Osteoblast (primary cell): Measurements from ENCODE around the gene APCDD1. TPM values are rescaled to one million over a fixed set of nuclear protein-coding genes. Genes with fewer than 3 reads are reported as not detected.

Source experiments
- DNase-seq: peaks from one replicate; pipeline ENCODE4 v3.0.0; 2011; ENCODE audit warnings: low spot score, mixed read lengths; ENCODE audit not compliant: insufficient read length; ENCODE audit errors: missing footprints
- H2AFZ ChIP-seq: 2 replicates; pipeline ENCODE4 v1.6.0; 2011; ENCODE audit warnings: mild to moderate bottlenecking, low read length
- H3K27ac ChIP-seq: 2 replicates; pipeline ENCODE4 v1.5.1; 2011; ENCODE audit warnings: mild to moderate bottlenecking, low read depth, low read length, moderate library complexity
- H3K27me3 ChIP-seq: 2 replicates; pipeline ENCODE4 v1.6.0; 2012; ENCODE audit warnings: mild to moderate bottlenecking, control low read depth, inconsistent platforms, low read length, moderate library complexity; ENCODE audit not compliant: insufficient read depth
- H3K36me3 ChIP-seq: 2 replicates; pipeline ENCODE4 v1.5.1; 2011; ENCODE audit warnings: mild to moderate bottlenecking, low read length, control low read depth, moderate library complexity; ENCODE audit not compliant: insufficient read depth
- H3K4me1 ChIP-seq: 2 replicates; pipeline ENCODE4 v1.5.1; 2011; ENCODE audit warnings: mild to moderate bottlenecking, low read length, control low read depth, moderate library complexity; ENCODE audit not compliant: insufficient read depth
- H3K4me2 ChIP-seq: 2 replicates; pipeline ENCODE4 v1.6.0; 2011; ENCODE audit warnings: mild to moderate bottlenecking, low read length; ENCODE audit not compliant: insufficient read depth
- H3K4me3 ChIP-seq: fragments of 200-600 bp; sonication (generic); 3 replicates; pipeline ENCODE4 v1.5.1; 2012; ENCODE audit warnings: mild to moderate bottlenecking, low read length, inconsistent platforms; ENCODE audit not compliant: insufficient read depth
- H3K79me2 ChIP-seq: 2 replicates; pipeline ENCODE4 v1.6.0; 2012; ENCODE audit warnings: mild to moderate bottlenecking, low read length, control low read depth, inconsistent platforms; ENCODE audit not compliant: insufficient read depth
- H3K9me3 ChIP-seq: 2 replicates; pipeline ENCODE4 v1.5.1; 2011; ENCODE audit warnings: low read depth, low read length, control low read depth
- H4K20me1 ChIP-seq: 2 replicates; pipeline ENCODE4 v1.6.0; 2012; ENCODE audit warnings: mild to moderate bottlenecking, low read length, control low read depth; ENCODE audit not compliant: insufficient read depth
- total RNA-seq: library from RNA; depleted of rRNA; stranded (reverse); fragments of >200 nt; gene quantifications from 2 replicates; pipeline ENCODE4 v1.2.3, GENCODE V29; 2012
- TF ChIP-seq, protein P1 (sequence below): IDR thresholded peaks from 2 replicates; pipeline ENCODE4 v1.5.1; 2011; ENCODE audit warnings: mild to moderate bottlenecking, low read depth, low read length, moderate library complexity; ENCODE audit errors: extremely low read depth

The APCDD1 gene
- total RNA-seq, 1 donor = 3.3 TPM

DNA sequence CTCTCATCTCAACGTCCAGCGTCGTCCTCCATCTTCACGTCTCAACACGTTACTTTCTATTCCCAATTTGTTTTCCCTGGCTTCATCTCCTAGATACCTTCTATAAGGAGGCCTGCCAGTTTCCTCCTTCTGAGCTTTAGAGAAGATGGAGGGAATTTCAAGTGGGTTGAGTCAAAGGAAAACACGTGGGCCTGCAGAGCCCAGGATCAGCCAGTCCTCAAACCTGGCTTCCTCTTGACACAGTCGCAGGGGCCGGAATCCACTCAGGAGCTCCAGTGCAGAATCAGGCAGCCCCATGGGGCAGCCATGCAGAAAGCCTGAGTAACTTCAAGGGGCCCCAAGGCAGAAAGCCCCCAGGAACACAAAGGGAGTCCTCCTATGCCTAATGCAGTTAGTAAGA is 14.5 kb upstream of the APCDD1 start:
- no peaks in the 10 kb centered on the region for H3K79me2 ChIP-seq
- DNase-seq = no peak
- no peak overlapping the region for H3K4me3 ChIP-seq
- no peaks in the 10 kb centered on the region for H4K20me1 ChIP-seq
- TF ChIP-seq, protein P1, sequence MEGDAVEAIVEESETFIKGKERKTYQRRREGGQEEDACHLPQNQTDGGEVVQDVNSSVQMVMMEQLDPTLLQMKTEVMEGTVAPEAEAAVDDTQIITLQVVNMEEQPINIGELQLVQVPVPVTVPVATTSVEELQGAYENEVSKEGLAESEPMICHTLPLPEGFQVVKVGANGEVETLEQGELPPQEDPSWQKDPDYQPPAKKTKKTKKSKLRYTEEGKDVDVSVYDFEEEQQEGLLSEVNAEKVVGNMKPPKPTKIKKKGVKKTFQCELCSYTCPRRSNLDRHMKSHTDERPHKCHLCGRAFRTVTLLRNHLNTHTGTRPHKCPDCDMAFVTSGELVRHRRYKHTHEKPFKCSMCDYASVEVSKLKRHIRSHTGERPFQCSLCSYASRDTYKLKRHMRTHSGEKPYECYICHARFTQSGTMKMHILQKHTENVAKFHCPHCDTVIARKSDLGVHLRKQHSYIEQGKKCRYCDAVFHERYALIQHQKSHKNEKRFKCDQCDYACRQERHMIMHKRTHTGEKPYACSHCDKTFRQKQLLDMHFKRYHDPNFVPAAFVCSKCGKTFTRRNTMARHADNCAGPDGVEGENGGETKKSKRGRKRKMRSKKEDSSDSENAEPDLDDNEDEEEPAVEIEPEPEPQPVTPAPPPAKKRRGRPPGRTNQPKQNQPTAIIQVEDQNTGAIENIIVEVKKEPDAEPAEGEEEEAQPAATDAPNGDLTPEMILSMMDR = no peak
- H3K4me1 ChIP-seq = no peaks in the 10 kb centered on the region
- H3K4me2 ChIP-seq = no peak overlapping the region
- H2AFZ ChIP-seq = no peak overlapping the region
- H3K9me3 ChIP-seq = no peaks in the 10 kb centered on the region
- no peak overlapping the region for H3K27ac ChIP-seq
- peaks cover 17% of the 10 kb centered on the region for H3K27me3 ChIP-seq
- no peaks in the 10 kb centered on the region for H3K36me3 ChIP-seq

DNA sequence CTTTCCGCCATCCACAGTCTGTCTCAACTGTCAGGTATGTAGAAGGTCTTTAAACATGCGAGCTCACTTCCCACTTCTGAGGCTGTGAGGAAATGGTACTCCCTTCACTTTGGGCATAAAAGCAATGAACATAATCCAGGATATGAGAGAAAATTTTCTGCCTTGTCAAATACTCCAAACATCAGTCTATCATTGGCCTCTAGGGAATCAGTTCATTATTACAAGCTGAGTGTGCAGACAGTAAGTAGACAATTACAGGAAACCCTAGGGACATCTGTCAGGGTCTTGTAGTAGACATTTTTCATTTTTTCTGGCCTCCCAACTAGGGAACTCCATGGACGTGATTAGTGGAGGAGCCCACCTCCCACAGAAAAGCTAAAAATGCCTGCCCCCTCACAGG is 13.6 kb upstream of the APCDD1 start:
- peaks cover 19% of the 10 kb centered on the region for H3K27me3 ChIP-seq
- no peak for DNase-seq
- no peak overlapping the region for H3K27ac ChIP-seq
- H4K20me1 ChIP-seq = no peaks in the 10 kb centered on the region
- TF ChIP-seq, protein P1 = no peak
- H3K36me3 ChIP-seq = no peaks in the 10 kb centered on the region
- H3K4me2 ChIP-seq = no peak overlapping the region
- no peaks in the 10 kb centered on the region for H3K4me1 ChIP-seq
- no peaks in the 10 kb centered on the region for H3K9me3 ChIP-seq
- H2AFZ ChIP-seq = no peak overlapping the region
- H3K4me3 ChIP-seq = no peak overlapping the region
- H3K79me2 ChIP-seq = no peaks in the 10 kb centered on the region

- H3K4me1 ChIP-seq = no peaks in the 10 kb centered on the region
- H3K79me2 ChIP-seq = no peaks in the 10 kb centered on the region
- H2AFZ ChIP-seq = no peak overlapping the region
- H3K27ac ChIP-seq = no peak overlapping the region
- H3K27me3 ChIP-seq = peaks cover 20% of the 10 kb centered on the region
- no peak overlapping the region for H3K4me3 ChIP-seq
- no peak overlapping the region for H3K4me2 ChIP-seq
- no peaks in the 10 kb centered on the region for H4K20me1 ChIP-seq
- no peaks in the 10 kb centered on the region for H3K36me3 ChIP-seq
- no peaks in the 10 kb centered on the region for H3K9me3 ChIP-seq
- no peak for DNase-seq
- TF ChIP-seq, protein P1 = no peak
Observed at GRCh38 chr18:10441472-10441871, 13.0 kb upstream of the APCDD1 start.

DNA sequence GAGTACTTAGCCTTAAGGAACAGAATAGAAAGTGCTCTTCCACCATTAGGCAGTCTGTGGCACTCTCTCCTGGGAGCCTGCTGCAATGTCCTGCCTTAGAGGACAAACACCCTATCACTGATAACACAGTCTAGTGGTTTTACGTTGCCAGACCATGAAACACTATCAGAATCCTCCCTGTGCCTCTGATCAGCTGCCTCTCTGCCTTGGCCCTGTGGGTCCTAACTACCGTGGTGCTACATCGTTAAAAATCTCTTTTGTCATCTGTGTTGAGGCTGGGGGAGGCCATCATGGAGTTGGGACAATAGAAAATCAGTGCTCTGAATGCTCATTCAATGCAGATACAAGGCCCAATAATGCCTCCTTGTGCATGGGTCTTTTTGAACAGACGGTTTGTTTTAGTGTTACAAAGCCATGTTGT is 11.9 kb upstream of the APCDD1 start:
- no peaks in the 10 kb centered on the region for H3K79me2 ChIP-seq
- no peak overlapping the region for H3K4me3 ChIP-seq
- H3K9me3 ChIP-seq = no peaks in the 10 kb centered on the region
- H2AFZ ChIP-seq = no peak overlapping the region
- H3K4me2 ChIP-seq = no peak overlapping the region
- DNase-seq = no peak
- H3K36me3 ChIP-seq = no peaks in the 10 kb centered on the region
- H3K27me3 ChIP-seq = peaks cover 19% of the 10 kb centered on the region
- no peaks in the 10 kb centered on the region for H3K4me1 ChIP-seq
- no peak overlapping the region for H3K27ac ChIP-seq
- TF ChIP-seq, protein P1 = no peak
- no peaks in the 10 kb centered on the region for H4K20me1 ChIP-seq
